Urothelium cell line (cell line): ENCODE results near the gene FLRT2.

ENCODE experiments used
- DNase-seq: peaks from one replicate; pipeline ENCODE4 v3.0.0; 2011; ENCODE audit warnings: low spot score, mixed read lengths
- FAIRE-seq: peaks from 2 replicates; lab custom pipeline; 2011; peaks lifted over from hg19 to GRCh38; lab: Jason Lieb, UNC

Gene FLRT2

DNA sequence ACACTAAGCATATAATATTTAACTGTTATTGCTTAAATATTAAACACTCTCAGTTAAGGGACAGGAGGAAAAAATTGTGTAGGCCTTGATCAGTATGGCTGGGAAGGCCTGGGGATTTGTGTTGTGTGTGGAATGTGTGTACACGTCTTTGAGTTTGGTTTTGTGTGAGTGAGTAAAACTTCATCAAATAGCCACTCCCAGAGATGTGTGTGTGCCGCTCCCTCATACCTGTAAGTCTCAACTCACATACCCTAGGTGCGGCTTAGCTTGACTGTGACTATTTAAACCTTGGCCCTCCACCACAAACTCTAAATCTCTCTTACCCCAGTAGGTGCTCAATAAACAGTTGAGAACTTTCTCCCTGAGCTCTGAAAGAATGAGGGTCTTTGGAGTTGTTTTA lies 64.3 kb downstream of the FLRT2 start:
- FAIRE-seq: no peak
- no peak for DNase-seq

DNA sequence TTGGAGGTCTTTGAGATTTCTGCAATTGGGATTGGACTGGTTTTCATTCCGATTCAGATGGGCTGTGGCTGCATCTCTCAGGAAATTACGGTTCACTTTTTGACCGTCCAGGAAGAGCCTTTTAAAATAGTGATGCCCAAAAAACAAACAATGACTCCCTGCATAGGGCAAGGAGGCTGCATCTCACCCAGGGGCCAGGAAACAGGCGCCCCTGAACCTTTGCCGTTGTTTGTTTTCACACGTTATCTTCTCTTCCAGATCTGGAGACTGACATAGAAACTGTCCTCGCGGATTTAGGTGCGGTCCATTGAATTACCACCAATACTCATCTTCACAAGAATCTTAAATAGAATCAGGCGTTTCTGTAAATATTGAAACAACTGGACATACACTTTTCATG lies 66.0 kb downstream of the FLRT2 start:
- no peak for FAIRE-seq
- no peak for DNase-seq

DNA sequence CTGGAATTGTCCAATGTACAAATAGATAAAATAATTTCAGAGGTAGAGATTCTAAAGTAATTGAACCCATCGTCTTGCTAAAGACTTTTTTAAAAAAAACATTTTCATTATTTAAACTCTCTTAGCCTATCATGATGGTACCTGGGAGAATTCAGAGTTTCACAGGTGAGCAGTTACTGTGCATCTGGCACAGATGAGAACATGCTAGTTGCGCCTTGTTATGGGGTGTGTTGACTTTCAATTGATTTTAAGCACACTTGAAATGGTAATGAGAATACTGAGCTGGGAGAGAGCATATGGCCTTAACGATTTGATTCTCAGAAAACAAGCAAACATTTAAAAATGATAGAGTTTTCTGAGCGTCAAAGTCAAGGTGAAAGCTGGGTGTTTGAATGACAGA lies 66.6 kb downstream of the FLRT2 start:
- FAIRE-seq: no peak
- no peak for DNase-seq

DNA sequence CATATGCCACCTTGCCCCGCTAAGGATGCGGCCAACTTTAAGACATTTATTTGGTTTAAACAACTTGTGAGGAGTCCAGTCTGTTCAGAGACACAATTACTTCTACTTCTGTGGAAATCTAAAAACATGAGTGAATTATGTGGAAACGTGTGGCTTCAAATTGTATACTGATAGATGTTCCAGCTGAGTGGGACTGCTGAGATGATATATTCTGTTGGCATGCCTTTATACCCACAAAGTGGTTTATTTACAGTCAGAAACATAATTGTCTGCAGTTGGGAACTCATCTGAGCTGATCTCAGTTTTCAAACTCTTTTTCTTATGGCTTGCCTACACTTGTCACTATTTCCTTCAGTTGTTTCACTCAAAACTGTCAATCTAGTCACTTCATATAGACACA lies 67.8 kb downstream of the FLRT2 start:
- FAIRE-seq: no peak
- DNase-seq: no peak

DNA sequence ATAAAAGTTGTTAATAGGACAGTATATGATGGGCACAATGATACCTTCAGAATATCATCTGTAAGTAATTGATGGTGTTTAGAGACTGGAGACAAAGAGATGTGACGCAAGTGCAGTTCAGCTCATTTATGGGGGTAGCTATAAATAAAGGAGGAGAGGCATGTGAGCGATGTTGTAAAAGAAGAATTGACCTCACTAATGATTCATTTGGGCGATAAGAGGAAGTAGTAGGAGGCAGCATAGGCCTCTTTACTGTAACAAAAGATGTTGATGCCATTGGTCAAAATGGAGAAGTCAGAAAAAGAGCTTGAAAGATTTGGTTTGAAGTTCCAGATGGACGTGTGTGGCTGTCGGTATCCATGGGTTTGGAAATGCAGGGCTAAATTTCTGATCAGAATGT lies 70.0 kb downstream of the FLRT2 start:
- FAIRE-seq (no peak), DNase-seq (no peak)

DNA sequence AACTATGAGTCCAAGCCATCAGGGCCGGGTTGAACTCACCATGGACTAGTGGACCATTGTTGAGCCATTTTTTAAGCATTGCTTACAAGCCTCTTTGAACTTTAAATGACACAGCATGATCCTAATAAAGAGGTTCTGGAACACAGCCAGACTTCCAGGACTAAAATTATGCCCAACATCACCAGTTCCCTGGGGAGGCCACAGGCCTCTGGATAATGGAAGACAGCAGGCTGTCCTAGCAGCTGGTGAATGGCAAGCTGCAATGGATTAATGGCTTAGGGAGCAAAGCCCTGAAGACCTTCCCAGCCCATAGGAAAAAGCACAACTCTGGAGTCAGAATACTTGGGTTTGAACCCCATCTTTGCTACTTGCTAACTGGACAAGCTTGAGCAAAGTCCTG lies 71.3 kb downstream of the FLRT2 start:
- no peak for DNase-seq
- no peak for FAIRE-seq

DNA sequence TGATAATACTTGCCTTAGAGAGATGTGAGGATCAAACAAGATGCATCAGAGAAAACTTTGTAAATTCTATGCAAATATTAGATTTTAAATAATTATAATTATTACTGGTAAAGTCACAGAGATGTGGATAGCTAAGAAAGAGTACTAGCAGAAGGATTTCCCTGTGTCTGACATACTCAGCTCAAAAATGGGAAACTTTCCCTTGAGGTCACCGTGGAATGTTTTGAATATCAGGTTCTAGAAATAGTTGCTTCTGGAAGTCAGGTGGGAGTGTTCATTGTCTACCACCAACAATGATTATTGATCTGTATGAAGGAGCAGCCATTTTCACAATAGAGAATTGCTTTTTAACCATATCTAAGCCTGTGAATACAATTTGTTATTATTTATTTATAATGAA lies 71.7 kb downstream of the FLRT2 start:
- FAIRE-seq (no peak), DNase-seq (no peak)

DNA sequence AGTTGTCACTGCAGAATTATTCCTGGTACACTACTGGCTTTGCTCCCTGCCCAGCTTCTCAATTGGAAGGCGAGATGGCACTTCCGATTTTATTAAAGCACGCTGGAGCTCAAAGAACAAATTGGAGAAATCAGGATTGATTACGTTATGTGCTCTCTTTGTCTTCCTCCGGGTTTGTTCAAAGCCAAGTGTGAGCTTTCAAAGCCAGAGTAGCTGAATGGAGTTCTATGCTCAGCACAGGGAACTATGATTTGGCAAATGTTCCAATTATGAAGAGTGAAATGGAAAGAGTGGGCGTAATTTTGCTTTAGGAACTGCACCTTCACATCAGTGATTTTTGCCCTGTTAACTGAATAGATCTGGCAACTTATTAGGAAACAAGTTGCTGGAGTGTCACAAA lies 72.4 kb downstream of the FLRT2 start:
- DNase-seq (no peak), FAIRE-seq (no peak)

DNA sequence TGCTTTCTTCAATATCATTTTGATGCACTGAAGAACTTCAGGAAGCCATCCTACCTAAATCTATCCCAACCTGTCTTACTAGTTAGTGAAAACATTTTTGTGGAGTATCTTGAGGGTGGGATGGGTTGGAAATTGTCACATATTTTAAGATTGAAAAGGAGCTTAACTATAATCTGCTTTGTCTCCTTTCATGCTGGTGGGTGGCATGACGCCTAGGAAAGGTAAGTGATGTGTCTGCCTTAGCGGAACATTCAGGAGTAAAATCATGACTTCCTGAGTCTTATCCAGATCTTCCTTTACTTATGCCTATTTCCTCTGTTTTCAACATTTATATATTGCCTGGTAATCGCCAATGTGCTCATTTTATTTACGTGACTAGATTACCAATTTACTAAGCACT lies 74.1 kb downstream of the FLRT2 start:
- FAIRE-seq (no peak), DNase-seq (no peak)

DNA sequence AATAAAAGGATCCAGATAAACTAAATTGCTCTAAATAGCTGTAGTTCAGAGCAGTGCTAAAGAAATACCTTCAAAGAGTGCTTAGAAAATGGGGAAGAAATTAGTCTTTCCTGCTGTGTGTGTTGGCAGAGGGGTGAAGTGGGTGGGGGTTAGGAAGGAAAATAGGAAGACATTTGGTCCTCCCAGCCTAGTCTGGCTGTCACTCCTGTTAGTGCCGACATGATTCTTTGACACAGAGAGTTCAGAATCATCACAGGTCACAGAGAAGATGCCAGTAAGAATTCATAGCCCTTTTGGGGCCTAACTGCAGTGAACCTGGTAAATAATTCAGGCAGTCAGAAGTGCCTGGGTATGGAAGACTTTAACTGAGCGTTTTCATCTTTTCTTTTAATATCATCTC lies 74.8 kb downstream of the FLRT2 start:
- no peak for DNase-seq
- FAIRE-seq: no peak

DNA sequence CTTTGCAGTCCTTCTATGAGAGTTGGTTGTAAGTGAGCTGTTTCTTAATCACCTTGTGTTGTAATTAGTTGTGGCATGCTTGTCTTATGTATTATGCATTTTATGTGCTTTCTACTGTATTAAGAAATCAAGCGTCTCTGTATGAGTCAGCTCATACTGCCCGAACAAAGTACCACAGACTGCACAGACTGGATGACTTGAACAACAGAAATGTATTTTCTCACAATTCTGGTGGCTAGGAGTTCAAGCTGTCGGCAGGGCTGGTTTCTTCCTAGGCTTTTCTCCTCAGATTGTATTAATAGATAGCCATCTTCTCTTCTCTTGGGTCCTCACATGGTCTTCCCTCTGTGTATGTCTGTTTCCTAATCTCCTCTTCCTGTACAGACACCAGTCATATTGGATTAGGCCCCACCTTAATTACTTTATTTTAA lies 77.7 kb downstream of the FLRT2 start:
- FAIRE-seq (no peak), DNase-seq (no peak)

DNA sequence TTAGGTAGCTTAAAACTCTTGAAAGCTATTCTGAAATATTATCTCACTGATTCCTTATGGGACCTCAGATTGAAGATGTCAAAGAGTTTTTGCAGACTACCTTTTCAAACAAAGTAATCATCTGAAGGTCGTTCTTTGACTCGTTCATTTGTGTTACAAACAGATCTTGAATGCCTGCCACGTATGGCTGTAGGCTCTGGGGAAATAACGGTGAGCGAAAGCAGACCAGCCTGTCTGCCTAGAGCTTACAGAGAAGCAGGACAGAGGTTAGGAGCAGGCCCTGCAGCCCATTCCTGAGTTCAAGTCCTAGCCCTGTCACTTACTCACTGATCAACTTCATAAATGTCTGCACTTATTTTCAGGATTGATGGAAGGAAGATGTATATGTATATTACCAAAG lies 83.6 kb downstream of the FLRT2 start:
- FAIRE-seq (no peak), DNase-seq (no peak)

DNA sequence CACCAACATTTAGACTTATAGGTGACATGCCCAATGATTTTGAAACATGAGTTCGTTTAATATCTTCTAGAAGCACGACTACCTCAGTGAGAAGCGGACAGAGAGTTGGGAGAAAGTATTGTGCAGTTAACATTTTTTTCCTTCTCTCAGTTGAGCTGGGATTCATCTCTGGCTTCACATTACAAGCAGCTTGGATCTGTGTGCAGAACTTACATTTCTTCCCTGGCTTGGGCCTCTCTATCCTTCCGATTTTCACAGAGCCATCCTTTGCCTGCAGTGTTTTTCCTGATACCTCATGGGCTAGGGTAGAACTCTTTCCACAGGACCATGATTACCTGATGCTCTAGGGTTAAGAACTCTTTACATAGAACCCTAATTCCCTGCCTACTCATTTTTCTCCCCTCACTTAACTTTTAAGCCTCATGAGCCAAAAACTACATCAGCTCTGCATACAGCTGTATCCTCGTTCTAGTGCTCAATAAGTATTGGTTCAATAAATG lies 86.5 kb downstream of the FLRT2 start:
- no peak for FAIRE-seq
- no peak for DNase-seq

DNA sequence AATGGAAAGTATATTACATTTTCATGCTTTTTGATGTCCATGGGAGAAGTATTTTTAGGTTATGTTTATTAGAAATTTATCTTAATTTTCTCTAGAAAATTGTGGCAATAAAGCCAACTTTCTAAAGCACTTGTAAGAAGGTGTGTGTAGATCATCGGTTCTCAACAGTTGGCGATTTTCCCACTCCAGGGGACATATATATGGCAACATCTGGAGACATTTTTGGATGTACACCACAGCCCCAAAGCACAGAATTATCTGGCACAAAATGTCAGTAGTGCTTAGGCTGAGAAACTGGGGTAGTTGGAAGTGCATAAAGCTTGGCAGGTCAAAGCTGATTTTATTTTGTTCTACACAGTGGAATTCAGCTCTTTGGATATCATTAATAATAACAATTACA lies 86.9 kb downstream of the FLRT2 start:
- FAIRE-seq (no peak), DNase-seq (no peak)

DNA sequence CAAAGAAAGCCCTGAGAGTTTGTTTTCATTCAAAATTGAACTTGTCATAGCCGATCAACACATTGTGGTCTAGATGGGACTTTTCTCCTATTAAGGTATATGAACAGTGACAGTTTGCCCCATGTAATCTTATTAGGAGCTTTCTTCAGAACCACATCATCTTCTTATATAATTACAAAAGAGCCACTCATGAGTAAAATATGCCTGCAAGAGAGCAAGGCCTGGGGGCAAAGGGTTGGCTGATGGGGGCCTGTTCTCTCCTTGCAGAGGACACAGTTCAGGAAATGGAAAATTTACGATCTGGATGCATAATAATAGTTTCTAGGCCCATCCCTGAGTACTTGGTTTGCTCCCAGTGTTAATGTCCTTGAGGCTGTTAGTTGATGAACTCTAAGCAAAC lies 87.8 kb downstream of the FLRT2 start:
- DNase-seq (no peak), FAIRE-seq (no peak)

DNA sequence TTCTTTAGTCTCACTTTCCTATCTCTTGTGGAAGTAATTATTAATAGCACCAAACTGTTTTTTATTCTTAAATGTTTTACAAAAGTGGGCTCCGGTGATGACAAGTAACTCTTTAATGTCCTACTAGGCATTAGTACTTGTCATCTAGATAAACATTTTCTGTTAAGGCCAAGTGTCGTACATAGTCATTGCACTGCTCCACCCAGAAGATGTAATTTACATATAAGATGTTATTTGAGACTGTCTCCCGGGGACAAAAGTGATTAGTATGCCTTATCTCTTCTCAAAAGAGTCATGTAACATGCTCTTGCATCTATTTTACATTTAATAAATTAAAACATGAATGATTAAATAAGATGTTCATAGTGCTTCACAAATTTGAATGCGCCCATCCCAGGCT lies 88.4 kb downstream of the FLRT2 start:
- FAIRE-seq (no peak), DNase-seq (no peak)

DNA sequence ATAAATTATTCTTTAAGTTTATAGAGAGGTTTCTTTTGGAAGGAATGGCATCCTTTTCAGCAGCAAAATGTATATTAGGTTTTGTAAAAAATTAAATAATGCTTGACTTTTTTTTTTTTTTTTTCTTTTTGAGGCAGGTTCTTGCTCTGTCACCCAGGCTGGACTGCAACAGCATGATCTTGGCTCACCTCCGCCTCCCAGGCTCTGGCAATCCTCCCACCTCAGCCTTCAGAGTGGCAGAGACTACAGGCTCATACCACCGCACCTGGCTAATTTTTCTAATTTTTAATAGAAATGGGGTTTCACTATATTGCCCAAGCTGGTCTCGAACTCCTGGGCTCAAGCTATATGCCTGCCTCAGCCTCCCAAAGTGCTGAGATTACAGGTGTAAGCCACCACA lies 89.0 kb downstream of the FLRT2 start:
- DNase-seq: no peak
- FAIRE-seq: no peak

DNA sequence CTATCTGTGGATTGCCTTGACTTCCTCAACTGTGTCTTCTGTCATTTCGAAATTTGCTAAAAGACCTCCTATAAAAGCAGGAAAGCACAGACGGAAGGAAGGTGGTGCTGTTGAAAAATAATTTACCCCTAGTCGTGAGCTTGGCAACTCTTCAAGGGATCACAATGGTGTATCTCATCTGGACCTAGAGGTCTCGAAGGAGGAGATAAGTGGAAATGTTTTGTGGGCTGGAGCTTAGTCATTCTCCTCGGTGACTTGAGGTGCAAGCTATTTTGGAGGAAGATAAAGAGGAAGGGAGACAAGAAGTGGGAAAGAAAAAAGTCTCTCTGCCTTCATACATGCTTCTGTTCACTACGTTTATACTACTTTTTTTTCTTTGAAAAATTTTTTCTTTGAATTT lies 89.9 kb downstream of the FLRT2 start:
- FAIRE-seq (no peak), DNase-seq (no peak)

DNA sequence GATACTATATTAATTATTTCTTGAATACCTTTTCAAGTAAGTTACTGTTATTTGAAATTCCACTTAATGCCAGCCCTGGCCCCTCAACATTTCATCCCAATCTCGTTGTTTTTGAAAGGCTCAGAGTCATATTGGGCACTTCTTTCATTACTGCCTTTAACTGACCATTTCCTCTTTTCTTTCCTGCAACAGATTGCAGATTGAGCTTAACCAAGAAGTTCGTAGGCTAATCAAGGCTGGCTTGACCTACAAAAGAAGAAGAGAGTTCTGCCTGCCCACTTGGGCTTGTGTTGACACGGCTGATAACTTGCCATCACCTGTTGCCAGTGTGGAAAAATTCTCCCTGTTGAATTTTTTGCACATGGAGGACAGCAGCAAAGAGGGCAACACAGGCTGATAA lies 91.0 kb downstream of the FLRT2 start:
- FAIRE-seq (no peak), DNase-seq (no peak)

DNA sequence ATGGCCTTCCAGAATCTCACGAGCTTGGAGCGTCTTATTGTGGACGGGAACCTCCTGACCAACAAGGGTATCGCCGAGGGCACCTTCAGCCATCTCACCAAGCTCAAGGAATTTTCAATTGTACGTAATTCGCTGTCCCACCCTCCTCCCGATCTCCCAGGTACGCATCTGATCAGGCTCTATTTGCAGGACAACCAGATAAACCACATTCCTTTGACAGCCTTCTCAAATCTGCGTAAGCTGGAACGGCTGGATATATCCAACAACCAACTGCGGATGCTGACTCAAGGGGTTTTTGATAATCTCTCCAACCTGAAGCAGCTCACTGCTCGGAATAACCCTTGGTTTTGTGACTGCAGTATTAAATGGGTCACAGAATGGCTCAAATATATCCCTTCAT lies 92.2 kb downstream of the FLRT2 start:
- FAIRE-seq (no peak), DNase-seq (no peak)

DNA sequence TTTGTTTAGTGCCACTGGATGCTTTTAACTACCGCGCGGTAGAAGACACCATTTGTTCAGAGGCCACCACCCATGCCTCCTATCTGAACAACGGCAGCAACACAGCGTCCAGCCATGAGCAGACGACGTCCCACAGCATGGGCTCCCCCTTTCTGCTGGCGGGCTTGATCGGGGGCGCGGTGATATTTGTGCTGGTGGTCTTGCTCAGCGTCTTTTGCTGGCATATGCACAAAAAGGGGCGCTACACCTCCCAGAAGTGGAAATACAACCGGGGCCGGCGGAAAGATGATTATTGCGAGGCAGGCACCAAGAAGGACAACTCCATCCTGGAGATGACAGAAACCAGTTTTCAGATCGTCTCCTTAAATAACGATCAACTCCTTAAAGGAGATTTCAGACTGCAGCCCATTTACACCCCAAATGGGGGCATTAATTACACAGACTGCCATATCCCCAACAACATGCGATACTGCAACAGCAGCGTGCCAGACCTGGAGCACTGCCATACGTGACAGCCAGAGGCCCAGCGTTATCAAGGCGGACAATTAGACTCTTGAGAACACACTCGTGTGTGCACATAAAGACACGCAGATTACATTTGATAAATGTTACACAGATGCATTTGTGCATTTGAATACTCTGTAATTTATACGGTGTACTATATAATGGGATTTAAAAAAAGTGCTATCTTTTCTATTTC lies 93.2 kb downstream of the FLRT2 start:
- no peak for DNase-seq
- peak; percentile 92 for FAIRE-seq

DNA sequence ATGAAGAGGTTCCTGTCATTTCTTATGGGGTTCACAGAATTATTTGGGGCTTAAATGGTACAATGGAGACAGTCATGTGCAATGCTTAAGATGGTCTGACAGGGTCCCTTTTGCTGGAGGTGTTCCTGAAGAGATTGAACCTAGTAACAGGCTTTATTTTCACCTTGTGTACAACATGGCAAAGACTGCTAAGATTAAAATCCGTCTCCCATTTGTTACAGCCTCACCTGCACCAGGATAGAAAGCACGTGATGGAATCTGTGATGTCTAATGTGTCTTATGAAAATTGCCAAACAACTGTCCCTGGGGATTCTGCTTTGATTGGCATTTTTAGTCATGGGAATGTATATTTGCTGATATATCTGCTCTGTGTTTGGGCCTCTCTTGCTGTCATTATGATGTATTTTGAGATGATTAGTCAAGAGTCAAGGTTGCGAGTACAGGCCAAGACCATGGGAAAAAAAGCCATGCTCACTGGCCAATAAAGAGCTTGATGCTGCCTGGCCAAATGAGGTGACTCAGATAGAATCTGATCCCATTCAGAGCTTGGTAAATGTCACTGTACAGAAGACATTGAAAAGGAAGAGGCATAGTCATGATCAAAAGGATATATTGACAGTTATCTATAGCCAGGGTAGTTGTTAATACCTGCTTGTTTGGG lies 96.1 kb downstream of the FLRT2 start:
- DNase-seq (no peak), FAIRE-seq (no peak)

DNA sequence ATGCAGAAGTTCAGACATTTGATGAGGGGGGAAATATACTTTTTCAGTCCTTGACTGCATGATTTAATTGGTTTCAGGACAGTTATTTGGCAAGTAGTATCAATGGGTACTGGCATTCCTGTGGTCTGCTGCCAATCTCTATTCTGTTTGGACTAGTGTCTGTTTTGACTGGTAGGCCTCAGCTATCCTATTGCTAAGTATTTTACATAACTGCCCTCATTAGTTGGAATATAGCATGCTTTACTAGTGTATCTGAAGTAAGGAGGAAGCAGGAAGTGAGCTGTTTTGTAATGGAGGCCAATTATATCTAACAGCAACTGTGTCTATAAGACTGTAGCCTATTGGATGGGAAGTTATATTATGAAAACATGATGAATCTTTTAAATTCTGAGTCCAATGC lies 104.3 kb downstream of the FLRT2 start:
- FAIRE-seq (no peak), DNase-seq (no peak)
